ENCODE data around the gene FEN1. TPM values are rescaled to one million over a fixed set of nuclear protein-coding genes. Genes with fewer than 3 reads are reported as not detected.

The FEN1 gene
- polyA plus RNA-seq, 3 donors = 3.5 to 6.4 (median 4.3) TPM

DNA sequence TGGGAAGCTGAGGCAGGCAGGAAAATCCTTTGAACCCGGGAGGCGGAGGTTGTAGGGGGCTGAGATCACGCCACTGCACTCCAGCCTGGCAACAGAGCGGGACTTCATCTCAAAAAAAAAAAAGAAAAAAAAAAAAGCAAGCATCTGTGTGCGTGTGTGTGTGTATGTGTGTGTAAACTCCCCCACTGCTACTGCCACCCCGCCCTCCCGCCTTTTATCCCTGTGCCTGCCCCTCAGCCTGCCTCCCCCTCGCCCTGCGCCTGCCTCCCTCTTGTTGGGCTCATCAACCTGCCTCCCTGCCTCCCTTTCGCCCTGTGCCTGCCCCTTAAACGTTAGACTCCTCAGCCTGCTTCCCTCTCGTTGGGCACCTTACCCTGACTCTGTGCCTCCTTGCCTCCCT is 18.3 kb upstream of the FEN1 start:
- TF ChIP-seq, protein P1, sequence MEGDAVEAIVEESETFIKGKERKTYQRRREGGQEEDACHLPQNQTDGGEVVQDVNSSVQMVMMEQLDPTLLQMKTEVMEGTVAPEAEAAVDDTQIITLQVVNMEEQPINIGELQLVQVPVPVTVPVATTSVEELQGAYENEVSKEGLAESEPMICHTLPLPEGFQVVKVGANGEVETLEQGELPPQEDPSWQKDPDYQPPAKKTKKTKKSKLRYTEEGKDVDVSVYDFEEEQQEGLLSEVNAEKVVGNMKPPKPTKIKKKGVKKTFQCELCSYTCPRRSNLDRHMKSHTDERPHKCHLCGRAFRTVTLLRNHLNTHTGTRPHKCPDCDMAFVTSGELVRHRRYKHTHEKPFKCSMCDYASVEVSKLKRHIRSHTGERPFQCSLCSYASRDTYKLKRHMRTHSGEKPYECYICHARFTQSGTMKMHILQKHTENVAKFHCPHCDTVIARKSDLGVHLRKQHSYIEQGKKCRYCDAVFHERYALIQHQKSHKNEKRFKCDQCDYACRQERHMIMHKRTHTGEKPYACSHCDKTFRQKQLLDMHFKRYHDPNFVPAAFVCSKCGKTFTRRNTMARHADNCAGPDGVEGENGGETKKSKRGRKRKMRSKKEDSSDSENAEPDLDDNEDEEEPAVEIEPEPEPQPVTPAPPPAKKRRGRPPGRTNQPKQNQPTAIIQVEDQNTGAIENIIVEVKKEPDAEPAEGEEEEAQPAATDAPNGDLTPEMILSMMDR (IDR thresholded peaks at IDR 0.05) = no peak
- H3K27me3 ChIP-seq (ENCODE audit: control insufficient read depth in 2 of 2, insufficient read depth in 2 of 2, low read length in 2 of 2) = peaks cover 0 to 8% of the 10 kb centered on the region in 2 donors
- Mint-ChIP-seq H3K27me3 (ENCODE audit: low read depth in 3 of 3) (peaks cover 14 to 27% (median 22%) of the 10 kb centered on the region in 3 donors), H3K4me1 (peaks cover 29% of the 10 kb centered on the region), H3K36me3 (no peaks in the 10 kb centered on the region), H3K9me3 (peaks cover 0 to 3% (median 0%) of the 10 kb centered on the region in 7 donors), H3K4me3 (no peak overlapping the region), H3K27ac (no peak overlapping the region)
- WGBS (ENCODE audit: insufficient coverage) = 86% methylated on average over 5 of the region's 12 CpGs
- H3K9me3 ChIP-seq (replicated peaks in 1 of 2; ENCODE audit: control insufficient read depth in 1 of 2, insufficient read depth in 1 of 2, low read length in 2 of 2) = no peaks in the 10 kb centered on the region
- H3K36me3 ChIP-seq (replicated peaks in 1 of 2; ENCODE audit: control insufficient read depth in 1 of 2, insufficient read depth in 2 of 2, low read length in 2 of 2) = no peaks in the 10 kb centered on the region
- H3K4me1 ChIP-seq (ENCODE audit: control insufficient read depth in 1 of 2, insufficient read depth in 2 of 2, low read length in 2 of 2) = peaks cover 24 to 30% of the 10 kb centered on the region in 2 donors
- H3K27ac ChIP-seq (ENCODE audit: low read depth in 1 of 2, low read length in 2 of 2) = no peak overlapping the region
- no peaks in the 10 kb centered on the region for H3K79me2 ChIP-seq (ENCODE audit: insufficient read depth, low read length)
- H3K4me3 ChIP-seq (replicated peaks in 1 of 3; ENCODE audit: low read depth in 2 of 3, low read length in 3 of 3) = no peak overlapping the region
- no peaks in the 10 kb centered on the region for H4K20me1 ChIP-seq (ENCODE audit: insufficient read depth, low read length)
- DNase-seq = no peak
- H3K4me2 ChIP-seq (replicated peaks; ENCODE audit: extremely low read depth, low read length, poor library complexity, severe bottlenecking) = no peak overlapping the region
- no peak overlapping the region for H2AFZ ChIP-seq (ENCODE audit: insufficient read depth, low read depth, low read length, poor library complexity, severe bottlenecking)
- no peak overlapping the region for H3K9ac ChIP-seq (ENCODE audit: insufficient read depth, low read length, poor library complexity, severe bottlenecking)
- intact Hi-C loops (cut with micrococcal nuclease) = no loop called here

DNA sequence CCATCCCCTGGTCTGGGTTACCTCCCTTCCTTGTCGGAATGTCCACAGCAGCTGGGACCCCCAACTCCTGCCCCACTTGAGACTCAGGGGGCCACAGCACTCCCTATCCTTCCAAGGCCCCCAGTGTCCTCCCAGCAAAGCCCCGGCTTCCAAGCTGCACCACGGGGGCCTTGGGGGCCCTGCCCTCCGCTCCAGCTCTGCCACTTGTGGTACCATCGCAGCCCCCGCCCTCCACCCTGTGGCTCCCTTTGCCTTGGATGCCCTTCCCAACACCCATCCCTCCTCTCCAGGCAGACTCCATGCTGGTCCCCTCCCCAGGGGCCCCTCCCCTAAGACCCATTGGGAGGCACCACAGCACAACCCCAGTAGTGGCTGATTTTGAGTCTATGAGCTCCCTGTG is 17.6 kb upstream of the FEN1 start:
- intact Hi-C loops (cut with micrococcal nuclease) = no loop called here
- Histone ChIP-seq H3K79me2 (ENCODE audit: insufficient read depth, low read length) (no peaks in the 10 kb centered on the region), H3K27ac (ENCODE audit: low read depth in 1 of 2, low read length in 2 of 2) (no peak overlapping the region), H4K20me1 (ENCODE audit: insufficient read depth, low read length) (no peaks in the 10 kb centered on the region), H3K27me3 (ENCODE audit: control insufficient read depth in 2 of 2, insufficient read depth in 2 of 2, low read length in 2 of 2) (peaks cover 0 to 8% of the 10 kb centered on the region in 2 donors), H3K36me3 (replicated peaks in 1 of 2; ENCODE audit: control insufficient read depth in 1 of 2, insufficient read depth in 2 of 2, low read length in 2 of 2) (no peaks in the 10 kb centered on the region), H3K9me3 (replicated peaks in 1 of 2; ENCODE audit: control insufficient read depth in 1 of 2, insufficient read depth in 1 of 2, low read length in 2 of 2) (no peaks in the 10 kb centered on the region), H3K4me1 (ENCODE audit: control insufficient read depth in 1 of 2, insufficient read depth in 2 of 2, low read length in 2 of 2) (peaks cover 24 to 30% of the 10 kb centered on the region in 2 donors), H3K4me3 (replicated peaks in 1 of 3; ENCODE audit: low read depth in 2 of 3, low read length in 3 of 3) (no peak overlapping the region), H3K9ac (ENCODE audit: insufficient read depth, low read length, poor library complexity, severe bottlenecking) (no peak overlapping the region), H3K4me2 (replicated peaks; ENCODE audit: extremely low read depth, low read length, poor library complexity, severe bottlenecking) (no peak overlapping the region), H2AFZ (ENCODE audit: insufficient read depth, low read depth, low read length, poor library complexity, severe bottlenecking) (no peak overlapping the region)
- Mint-ChIP-seq H3K4me1 (peaks cover 29% of the 10 kb centered on the region), H3K4me3 (no peak overlapping the region), H3K9me3 (peaks cover 0 to 3% (median 0%) of the 10 kb centered on the region in 7 donors), H3K27me3 (ENCODE audit: low read depth in 3 of 3) (peaks cover 14 to 28% (median 22%) of the 10 kb centered on the region in 3 donors), H3K27ac (no peak overlapping the region), H3K36me3 (no peaks in the 10 kb centered on the region)
- WGBS (ENCODE audit: insufficient coverage) = 91% methylated on average over 4 of the region's 6 CpGs
- TF ChIP-seq, protein P1 (IDR thresholded peaks at IDR 0.05) = no peak
- no peak for DNase-seq

Data from CD14-positive monocyte (primary cell).